ENCODE results near the gene MYG1.

- TF ChIP-seq CTCF (IDR thresholded peaks at IDR 0.05 in 8 of 11, conservative IDR thresholded peaks at IDR 0.05 in 3 of 11) (no peak), POLR2A (IDR thresholded peaks at IDR 0.05) (no peak)
These were observed 14.5 kb downstream of the MYG1 start for GRCh38 chr12:53313996-53314395.

Measured in spleen (tissue), 7 donors.